ENCODE measurements around the gene TBC1D16. TPM values are rescaled to one million over a fixed set of nuclear protein-coding genes. Genes with fewer than 3 reads are reported as not detected.
"Not testable (repeated sequence)": the region's sequence is repeated elsewhere in the genome, so short reads cannot be mapped to it uniquely, and the experiment has no call there.

Gene TBC1D16
- total RNA-seq, 1 donor from 2014 or later: 197 TPM

GRCh38 chr17:79956853-79957252, 78.8 kb downstream of the TBC1D16 start:
- Mint-ChIP-seq H3K9me3 (ENCODE audit: unreplicated experiment) (peaks cover 10% of the 10 kb centered on the region), H3K27ac (ENCODE audit: unreplicated experiment) (peak overlapping the region; percentile 26), H3K27me3 (ENCODE audit: unreplicated experiment) (no peaks in the 10 kb centered on the region), H3K36me3 (ENCODE audit: unreplicated experiment) (peaks cover 7% of the 10 kb centered on the region), H3K4me1 (ENCODE audit: low read depth, unreplicated experiment) (peaks cover 33% of the 10 kb centered on the region), H3K4me3 (ENCODE audit: unreplicated experiment) (no peak overlapping the region)
- no peak for TF ChIP-seq CTCF (IDR thresholded peaks at IDR 0.05; ENCODE audit: partially characterized antibody, unreplicated experiment)
- no peak for DNase-seq

- H3K36me3 Mint-ChIP-seq (ENCODE audit: unreplicated experiment); H3K27me3 Mint-ChIP-seq (ENCODE audit: unreplicated experiment); DNase-seq; H3K27ac Mint-ChIP-seq (ENCODE audit: unreplicated experiment); H3K4me3 Mint-ChIP-seq (ENCODE audit: unreplicated experiment): not testable (repeated sequence)
- Mint-ChIP-seq H3K9me3 (ENCODE audit: unreplicated experiment) (peaks cover 10% of the 10 kb centered on the region), H3K4me1 (ENCODE audit: low read depth, unreplicated experiment) (peaks cover 36% of the 10 kb centered on the region)
Observed at GRCh38 chr17:79956441-79956735, 79.3 kb downstream of the TBC1D16 start.

- H3K27me3 Mint-ChIP-seq (ENCODE audit: unreplicated experiment): peaks cover 3% of the 10 kb centered on the region
- H3K9me3 Mint-ChIP-seq (ENCODE audit: unreplicated experiment): peaks cover 12% of the 10 kb centered on the region
- peaks cover 40% of the 10 kb centered on the region for H3K4me1 Mint-ChIP-seq (ENCODE audit: low read depth, unreplicated experiment)
- no peak overlapping the region for H3K4me3 Mint-ChIP-seq (ENCODE audit: unreplicated experiment)
- no peak for DNase-seq
- H3K36me3 Mint-ChIP-seq (ENCODE audit: unreplicated experiment): peaks cover 2% of the 10 kb centered on the region
- no peak for TF ChIP-seq CTCF (IDR thresholded peaks at IDR 0.05; ENCODE audit: partially characterized antibody, unreplicated experiment)
- no peak overlapping the region for H3K27ac Mint-ChIP-seq (ENCODE audit: unreplicated experiment)
Observed at GRCh38 chr17:79955691-79956440, 79.8 kb downstream of the TBC1D16 start.

- no peak overlapping the region for H3K27ac Mint-ChIP-seq (ENCODE audit: unreplicated experiment)
- peaks cover 6% of the 10 kb centered on the region for H3K27me3 Mint-ChIP-seq (ENCODE audit: unreplicated experiment)
- no peak for TF ChIP-seq CTCF (IDR thresholded peaks at IDR 0.05; ENCODE audit: partially characterized antibody, unreplicated experiment)
- H3K4me3 Mint-ChIP-seq (ENCODE audit: unreplicated experiment): no peak overlapping the region
- no peaks in the 10 kb centered on the region for H3K36me3 Mint-ChIP-seq (ENCODE audit: unreplicated experiment)
- no peak for DNase-seq
- peaks cover 12% of the 10 kb centered on the region for H3K9me3 Mint-ChIP-seq (ENCODE audit: unreplicated experiment)
- peaks cover 45% of the 10 kb centered on the region for H3K4me1 Mint-ChIP-seq (ENCODE audit: low read depth, unreplicated experiment)
Observed at GRCh38 chr17:79955167-79955549, 80.5 kb downstream of the TBC1D16 start.

- H3K4me1 Mint-ChIP-seq (ENCODE audit: low read depth, unreplicated experiment): peaks cover 50% of the 10 kb centered on the region
Observed at GRCh38 chr17:79954281-79955166, 81.1 kb downstream of the TBC1D16 start.

More at GRCh38 chr17:79954281-79955166, 81.1 kb downstream of the TBC1D16 start:
- TF ChIP-seq CTCF (IDR thresholded peaks at IDR 0.05; ENCODE audit: partially characterized antibody, unreplicated experiment): no peak
- H3K4me3 Mint-ChIP-seq (ENCODE audit: unreplicated experiment): no peak overlapping the region
- peaks cover 14% of the 10 kb centered on the region for H3K9me3 Mint-ChIP-seq (ENCODE audit: unreplicated experiment)
- H3K27ac Mint-ChIP-seq (ENCODE audit: unreplicated experiment): no peak overlapping the region
- DNase-seq: no peak
- H3K36me3 Mint-ChIP-seq (ENCODE audit: unreplicated experiment): no peaks in the 10 kb centered on the region
- peaks cover 6% of the 10 kb centered on the region for H3K27me3 Mint-ChIP-seq (ENCODE audit: unreplicated experiment)

Measured in glutamatergic neuron (in vitro differentiated cells).